ENCODE measurements around the gene SLC17A4. TPM values are rescaled to one million over a fixed set of nuclear protein-coding genes. Genes with fewer than 3 reads are reported as not detected.

Gene SLC17A4
- total RNA-seq, 4 donors from 2014 or later: 7.4 to 92.9 (median 70.2) TPM

- DNase-seq: no peak
- no peaks in the 10 kb centered on the region for H3K9me3 ChIP-seq
- no peak overlapping the region for H3K27ac ChIP-seq
- peaks cover 0 to 6% (median 0%) of the 10 kb centered on the region in 3 donors for H3K36me3 ChIP-seq
- TF ChIP-seq POLR2A (IDR thresholded peaks at IDR 0.05) (no peak), CTCF (IDR thresholded peaks at IDR 0.05) (no peak)
- H3K4me1 ChIP-seq: no peaks in the 10 kb centered on the region
- no peaks in the 10 kb centered on the region for H3K27me3 ChIP-seq
- no peak overlapping the region for H3K4me3 ChIP-seq
These were observed 26.6 kb downstream of the SLC17A4 start for GRCh38 chr6:25781134-25781533.

- Histone ChIP-seq H3K9me3 (no peaks in the 10 kb centered on the region), H3K27me3 (no peaks in the 10 kb centered on the region), H3K4me1 (no peaks in the 10 kb centered on the region), H3K4me3 (no peak overlapping the region), H3K36me3 (no peaks in the 10 kb centered on the region), H3K27ac (no peak overlapping the region)
- TF ChIP-seq POLR2A (IDR thresholded peaks at IDR 0.05): no peak
- no peak for TF ChIP-seq CTCF (IDR thresholded peaks at IDR 0.05)
- DNase-seq: no peak
These were observed 32.9 kb downstream of the SLC17A4 start for GRCh38 chr6:25787428-25787827.

- H3K9me3 ChIP-seq: no peaks in the 10 kb centered on the region
- H3K4me3 ChIP-seq: no peak overlapping the region
- H3K4me1 ChIP-seq: no peaks in the 10 kb centered on the region
- no peak overlapping the region for H3K27ac ChIP-seq
- H3K27me3 ChIP-seq: no peaks in the 10 kb centered on the region
- no peaks in the 10 kb centered on the region for H3K36me3 ChIP-seq
- peak in 4 of 6 experiments; percentile 44 to 55 (median 48) for TF ChIP-seq CTCF (IDR thresholded peaks at IDR 0.05)
- no peak for TF ChIP-seq POLR2A (IDR thresholded peaks at IDR 0.05)
- DNase-seq: peak; percentile 46 to 74 (median 51)
These were observed 33.9 kb downstream of the SLC17A4 start for GRCh38 chr6:25788305-25788922.

- Histone ChIP-seq H3K36me3 (no peaks in the 10 kb centered on the region), H3K4me1 (no peaks in the 10 kb centered on the region)
These were observed 34.9 kb downstream of the SLC17A4 start for GRCh38 chr6:25789475-25789874.

GRCh38 chr6:25792016-25792415 lies 37.5 kb downstream of the SLC17A4 start:
- DNase-seq: no peak
- Histone ChIP-seq H3K9me3 (no peaks in the 10 kb centered on the region), H3K4me3 (no peak overlapping the region), H3K27ac (no peak overlapping the region), H3K4me1 (no peaks in the 10 kb centered on the region), H3K36me3 (no peaks in the 10 kb centered on the region), H3K27me3 (no peaks in the 10 kb centered on the region)
- TF ChIP-seq POLR2A (IDR thresholded peaks at IDR 0.05): no peak
- no peak for TF ChIP-seq CTCF (IDR thresholded peaks at IDR 0.05)

More at GRCh38 chr6:25789475-25789874, 34.9 kb downstream of the SLC17A4 start:
- H3K4me3 ChIP-seq: no peak overlapping the region
- no peak for TF ChIP-seq CTCF (IDR thresholded peaks at IDR 0.05)
- TF ChIP-seq POLR2A (IDR thresholded peaks at IDR 0.05): no peak
- H3K27ac ChIP-seq: no peak overlapping the region
- DNase-seq: no peak
- H3K9me3 ChIP-seq: no peaks in the 10 kb centered on the region
- no peaks in the 10 kb centered on the region for H3K27me3 ChIP-seq

Data from Peyer's patch (tissue), 4 donors.